Osteocyte (in vitro differentiated cells): ENCODE data around the gene MTUS2. TPM values are rescaled to one million over a fixed set of nuclear protein-coding genes. Genes with fewer than 3 reads are reported as not detected.

Experiments
- DNase-seq: peaks from one replicate; pipeline ENCODE4 v3.0.0; 2021; ENCODE audit warnings: mixed read lengths; ENCODE audit not compliant: unreplicated experiment; ENCODE audit errors: extremely low spot score
- H3K27ac Mint-ChIP-seq: one replicate; pipeline ENCODE4 v1.8.0; 2021; ENCODE audit warnings: mild to moderate bottlenecking, mixed read lengths; ENCODE audit not compliant: unreplicated experiment
- H3K27me3 Mint-ChIP-seq: one replicate; pipeline ENCODE4 v1.8.0; 2021; ENCODE audit warnings: mixed read lengths; ENCODE audit not compliant: unreplicated experiment
- H3K36me3 Mint-ChIP-seq: one replicate; pipeline ENCODE4 v1.8.0; 2021; ENCODE audit warnings: mixed read lengths; ENCODE audit not compliant: unreplicated experiment
- H3K4me1 Mint-ChIP-seq: one replicate; pipeline ENCODE4 v1.8.0; 2021; ENCODE audit warnings: mixed read lengths; ENCODE audit not compliant: unreplicated experiment
- H3K4me3 Mint-ChIP-seq: one replicate; pipeline ENCODE4 v1.8.0; 2021; ENCODE audit warnings: mild to moderate bottlenecking, moderate library complexity, mixed read lengths; ENCODE audit not compliant: unreplicated experiment
- H3K9me3 Mint-ChIP-seq: one replicate; pipeline ENCODE4 v1.8.0; 2021; ENCODE audit warnings: mixed read lengths; ENCODE audit not compliant: unreplicated experiment
- total RNA-seq: library from RNA; stranded (reverse); gene quantifications from 2 replicates; pipeline ENCODE4 v1.2.1, GENCODE V29; 2021
- TF ChIP-seq, protein P1 (sequence below): fragments of 200-600 bp; sonication (generic); IDR thresholded peaks from 2 replicates; pipeline ENCODE4 v1.5.0; 2021; ENCODE audit warnings: antibody characterized with exemption, mild to moderate bottlenecking, moderate library complexity

The MTUS2 gene
- total RNA-seq, 1 donor from 2014 or later = 0.05 TPM

DNA sequence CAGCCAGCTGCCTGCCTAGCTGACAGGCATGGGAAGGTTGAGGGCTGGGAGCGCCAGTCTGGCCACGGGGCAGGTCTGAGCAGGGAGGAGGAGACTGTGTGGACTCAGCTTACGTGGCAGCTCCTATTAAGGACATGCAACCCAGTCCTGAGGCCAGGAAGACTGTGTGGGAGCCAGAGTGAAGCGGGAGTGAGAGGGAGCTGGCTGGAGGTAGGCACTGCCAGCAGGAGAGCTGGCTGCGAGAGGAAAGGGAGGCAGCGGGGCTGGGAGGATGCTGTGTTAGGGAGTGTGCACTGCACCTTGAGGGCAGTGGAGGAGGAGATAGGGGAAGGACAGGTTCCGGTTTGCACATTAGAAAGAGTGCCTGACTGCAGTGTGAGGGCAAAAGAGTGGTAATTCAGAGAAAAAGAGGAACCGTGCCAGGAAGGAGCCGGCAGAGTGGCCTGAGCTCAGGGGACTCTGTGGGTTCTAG, 676.1 kb downstream of the MTUS2 start:
- H3K27me3 Mint-ChIP-seq = peaks cover 3% of the 10 kb centered on the region
- DNase-seq = no peak
- H3K36me3 Mint-ChIP-seq = no peaks in the 10 kb centered on the region
- peaks cover 30% of the 10 kb centered on the region for H3K4me1 Mint-ChIP-seq
- H3K9me3 Mint-ChIP-seq = no peaks in the 10 kb centered on the region
- peak overlapping the region; percentile 75 for H3K27ac Mint-ChIP-seq
- TF ChIP-seq, protein P1, sequence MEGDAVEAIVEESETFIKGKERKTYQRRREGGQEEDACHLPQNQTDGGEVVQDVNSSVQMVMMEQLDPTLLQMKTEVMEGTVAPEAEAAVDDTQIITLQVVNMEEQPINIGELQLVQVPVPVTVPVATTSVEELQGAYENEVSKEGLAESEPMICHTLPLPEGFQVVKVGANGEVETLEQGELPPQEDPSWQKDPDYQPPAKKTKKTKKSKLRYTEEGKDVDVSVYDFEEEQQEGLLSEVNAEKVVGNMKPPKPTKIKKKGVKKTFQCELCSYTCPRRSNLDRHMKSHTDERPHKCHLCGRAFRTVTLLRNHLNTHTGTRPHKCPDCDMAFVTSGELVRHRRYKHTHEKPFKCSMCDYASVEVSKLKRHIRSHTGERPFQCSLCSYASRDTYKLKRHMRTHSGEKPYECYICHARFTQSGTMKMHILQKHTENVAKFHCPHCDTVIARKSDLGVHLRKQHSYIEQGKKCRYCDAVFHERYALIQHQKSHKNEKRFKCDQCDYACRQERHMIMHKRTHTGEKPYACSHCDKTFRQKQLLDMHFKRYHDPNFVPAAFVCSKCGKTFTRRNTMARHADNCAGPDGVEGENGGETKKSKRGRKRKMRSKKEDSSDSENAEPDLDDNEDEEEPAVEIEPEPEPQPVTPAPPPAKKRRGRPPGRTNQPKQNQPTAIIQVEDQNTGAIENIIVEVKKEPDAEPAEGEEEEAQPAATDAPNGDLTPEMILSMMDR = no peak
- H3K4me3 Mint-ChIP-seq = peak overlapping the region; percentile 24

DNA sequence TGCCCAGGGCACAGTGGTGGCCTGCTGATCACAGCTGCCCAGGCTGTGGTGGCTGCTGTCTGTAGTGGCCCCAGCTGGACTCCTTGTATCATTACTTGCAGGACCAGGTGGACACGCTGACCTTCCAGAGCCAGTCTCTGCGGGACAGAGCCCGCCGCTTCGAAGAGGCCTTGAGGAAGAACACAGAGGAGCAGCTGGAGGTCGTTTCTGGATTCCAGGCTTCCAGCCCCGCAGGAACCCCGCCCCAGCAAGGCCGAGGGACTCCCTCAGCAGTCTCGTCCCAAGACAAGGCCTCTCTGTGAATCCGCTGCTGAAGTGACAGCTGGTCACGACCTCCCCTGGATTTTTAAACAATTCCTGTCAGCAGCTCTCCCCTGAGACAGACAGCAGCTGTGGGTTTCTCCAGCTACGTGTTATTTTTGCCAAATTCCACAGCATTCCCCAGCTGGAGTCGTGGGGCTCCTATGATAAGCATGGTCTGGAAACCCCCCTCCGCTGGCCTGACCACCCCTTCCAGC, 677.1 kb downstream of the MTUS2 start:
- H3K27me3 Mint-ChIP-seq = peaks cover 3% of the 10 kb centered on the region
- peak; percentile 90 for DNase-seq
- TF ChIP-seq, protein P1 = no peak
- no peaks in the 10 kb centered on the region for H3K36me3 Mint-ChIP-seq
- H3K27ac Mint-ChIP-seq = peak overlapping the region; percentile 75
- H3K9me3 Mint-ChIP-seq = no peaks in the 10 kb centered on the region
- H3K4me1 Mint-ChIP-seq = peaks cover 30% of the 10 kb centered on the region
- H3K4me3 Mint-ChIP-seq = no peak overlapping the region

DNA sequence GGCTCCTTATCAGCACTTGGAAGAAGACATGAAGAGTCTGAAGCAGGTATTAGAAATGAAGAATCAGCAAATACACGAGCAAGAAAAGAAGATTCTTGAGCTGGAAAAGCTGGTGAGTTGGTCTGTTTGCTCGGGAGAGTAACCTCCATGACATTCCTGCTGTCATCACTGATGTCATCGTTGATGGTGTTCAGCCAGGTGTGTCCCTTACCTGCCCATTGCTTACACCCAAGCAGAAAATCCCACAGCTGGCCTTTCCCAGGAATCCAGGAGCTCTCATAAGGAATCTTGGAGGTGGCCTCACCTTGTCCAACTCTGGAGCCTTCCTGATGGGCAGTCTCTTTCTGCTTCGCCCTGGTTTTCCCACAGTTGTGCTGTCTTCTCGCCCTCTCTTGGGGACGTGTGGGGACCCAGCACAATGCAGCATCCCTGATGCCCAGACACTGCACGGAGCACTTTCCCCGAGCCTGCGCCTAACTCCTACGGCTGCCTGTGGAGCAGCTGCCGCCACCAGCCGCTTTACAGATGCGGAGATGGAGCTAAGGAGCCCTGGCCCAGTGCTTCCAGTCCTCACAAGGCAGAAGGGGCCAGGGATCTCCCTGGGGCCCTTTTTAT, 678.4 kb downstream of the MTUS2 start:
- DNase-seq = no peak
- TF ChIP-seq, protein P1 = no peak
- H3K27ac Mint-ChIP-seq = no peak overlapping the region
- peaks cover 31% of the 10 kb centered on the region for H3K4me1 Mint-ChIP-seq
- no peaks in the 10 kb centered on the region for H3K9me3 Mint-ChIP-seq
- H3K27me3 Mint-ChIP-seq = peaks cover 2% of the 10 kb centered on the region
- no peak overlapping the region for H3K4me3 Mint-ChIP-seq
- no peaks in the 10 kb centered on the region for H3K36me3 Mint-ChIP-seq

DNA sequence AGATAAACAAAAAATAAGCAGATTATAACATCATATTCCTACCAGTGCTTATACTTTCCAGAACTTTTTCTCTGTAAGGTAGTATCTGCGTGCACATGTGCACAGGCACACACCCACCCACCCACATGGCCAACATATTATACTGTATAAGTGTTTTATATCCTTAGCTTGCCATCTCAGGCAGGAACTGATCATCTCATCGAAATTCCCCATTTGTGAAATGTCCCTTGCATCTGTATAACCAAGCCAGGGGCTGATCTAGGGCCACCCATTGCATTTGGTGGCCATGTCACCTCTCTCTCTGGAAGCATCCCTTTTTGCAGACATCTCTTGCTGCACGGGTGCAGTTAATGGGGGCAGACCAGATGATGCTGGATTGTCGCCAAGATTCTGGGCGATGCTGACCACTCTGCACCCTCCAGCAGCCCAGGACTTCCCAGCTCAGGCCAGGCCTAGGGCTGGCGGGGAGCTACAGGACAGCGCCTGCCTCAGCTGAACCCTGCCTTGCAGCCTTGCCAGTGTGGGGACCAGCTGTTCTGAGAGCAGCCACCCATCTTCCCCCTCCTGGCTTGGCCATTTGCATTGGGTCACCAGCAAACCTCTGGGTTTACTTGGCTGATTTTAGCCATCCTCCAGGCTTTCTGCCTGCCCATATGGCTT, 679.5 kb downstream of the MTUS2 start:
- H3K27me3 Mint-ChIP-seq = peaks cover 5% of the 10 kb centered on the region
- no peaks in the 10 kb centered on the region for H3K36me3 Mint-ChIP-seq
- TF ChIP-seq, protein P1 = no peak
- H3K27ac Mint-ChIP-seq = no peak overlapping the region
- no peak for DNase-seq
- H3K4me1 Mint-ChIP-seq = peaks cover 32% of the 10 kb centered on the region
- H3K4me3 Mint-ChIP-seq = no peak overlapping the region
- no peaks in the 10 kb centered on the region for H3K9me3 Mint-ChIP-seq

DNA sequence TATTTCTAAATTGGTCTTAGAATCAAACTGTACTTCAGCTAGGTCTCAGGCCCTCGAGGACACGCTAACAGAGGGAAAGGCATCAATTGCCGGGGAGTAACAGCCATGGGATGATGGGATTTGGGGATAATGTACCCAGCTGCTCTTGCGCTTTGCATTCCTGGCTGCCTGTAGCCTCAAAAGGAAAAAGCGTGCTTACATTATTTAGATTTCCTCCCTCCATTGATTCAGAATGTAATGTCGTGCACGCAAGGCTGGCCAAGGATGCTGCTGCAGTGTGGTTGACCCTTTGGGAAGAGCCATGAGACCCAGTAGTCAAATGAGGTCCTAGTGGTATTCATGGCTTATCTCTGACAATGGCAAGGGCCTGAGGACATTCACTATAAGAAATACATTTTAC, 680.2 kb downstream of the MTUS2 start:
- Mint-ChIP-seq H3K27ac (no peak overlapping the region), H3K9me3 (no peaks in the 10 kb centered on the region), H3K4me1 (peaks cover 32% of the 10 kb centered on the region), H3K4me3 (no peak overlapping the region), H3K27me3 (peaks cover 5% of the 10 kb centered on the region), H3K36me3 (no peaks in the 10 kb centered on the region)
- TF ChIP-seq, protein P1 = no peak
- DNase-seq = no peak
